G401.6 (cell line): ENCODE results near the gene ASPN.

Source experiments
- FAIRE-seq: peaks from 2 replicates; lab custom pipeline; 2012; peaks lifted over from hg19 to GRCh38; lab: Jason Lieb, UNC

ASPN gene

DNA sequence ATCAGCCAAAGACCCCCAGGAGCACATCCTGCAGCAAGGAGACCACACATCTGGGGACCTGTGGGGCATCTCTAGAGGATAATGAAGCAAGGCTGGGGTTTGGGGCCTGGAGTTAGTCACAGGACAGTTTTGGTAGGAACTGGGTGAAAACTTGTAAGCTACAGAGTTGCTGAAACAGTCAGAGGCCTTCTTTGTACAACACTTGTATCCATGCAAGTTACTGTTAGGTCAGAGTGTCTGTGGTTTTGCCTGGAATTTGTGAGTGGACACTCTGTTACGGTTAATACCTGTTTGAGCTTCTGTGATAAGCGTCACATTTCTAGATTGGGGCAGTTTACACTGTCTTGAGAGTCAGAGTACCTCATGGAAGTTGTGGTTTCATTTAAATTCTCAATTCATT, 22.6 kb upstream of the ASPN start:
- FAIRE-seq: no peak

DNA sequence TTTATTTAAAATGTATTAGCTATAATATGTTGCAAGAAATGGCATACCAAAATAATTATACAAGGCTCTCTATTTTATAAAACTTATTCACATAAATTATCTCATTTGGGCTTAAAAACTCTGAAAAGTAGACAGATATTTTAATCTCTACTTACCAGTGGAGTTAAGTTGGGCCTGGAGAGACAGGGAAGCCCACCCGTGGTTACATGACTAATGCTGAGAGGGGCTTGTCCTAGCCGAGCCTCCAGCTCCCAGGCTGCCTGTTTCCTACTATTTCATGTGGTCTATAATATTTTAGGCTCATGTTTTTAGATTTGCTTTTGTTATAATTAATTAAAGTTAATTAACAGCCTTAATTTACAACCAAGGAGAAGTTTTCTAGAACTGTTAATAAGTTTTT, 20.9 kb upstream of the ASPN start:
- FAIRE-seq: no peak

DNA sequence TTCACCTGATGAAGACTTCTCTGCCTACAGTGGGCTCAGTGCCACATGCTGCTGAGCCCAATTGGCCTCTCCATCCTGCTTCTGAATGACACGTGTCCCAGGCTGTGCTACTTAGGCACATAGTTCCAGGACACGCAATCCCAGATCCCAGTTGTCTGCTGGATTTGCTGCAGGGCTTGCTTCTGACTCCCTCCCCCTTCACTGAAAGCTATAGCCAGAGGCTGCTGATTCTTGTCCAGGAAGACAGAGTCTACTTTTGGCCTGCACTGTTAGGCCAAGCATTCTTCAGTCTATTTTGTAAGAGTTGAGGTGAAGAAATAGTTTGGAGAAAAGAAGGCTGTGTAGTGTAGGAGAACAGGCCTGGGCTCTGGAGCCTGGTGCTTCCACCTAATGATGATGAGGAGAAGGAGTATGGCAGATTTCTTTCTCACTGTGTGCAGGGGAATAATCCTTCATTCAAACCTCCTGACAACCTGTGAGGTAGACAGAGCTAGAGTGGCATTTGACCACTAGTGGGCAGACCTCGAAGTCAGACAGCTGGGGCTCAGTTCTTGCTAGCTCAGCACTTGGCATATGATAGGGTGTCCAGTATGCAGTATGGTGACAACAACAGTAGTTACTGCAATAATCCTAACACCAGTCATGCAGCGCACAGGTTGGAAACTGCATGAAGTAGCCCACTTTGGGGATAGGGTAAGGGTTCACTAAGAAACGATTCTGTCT, 19.5 kb upstream of the ASPN start:
- FAIRE-seq: no peak

DNA sequence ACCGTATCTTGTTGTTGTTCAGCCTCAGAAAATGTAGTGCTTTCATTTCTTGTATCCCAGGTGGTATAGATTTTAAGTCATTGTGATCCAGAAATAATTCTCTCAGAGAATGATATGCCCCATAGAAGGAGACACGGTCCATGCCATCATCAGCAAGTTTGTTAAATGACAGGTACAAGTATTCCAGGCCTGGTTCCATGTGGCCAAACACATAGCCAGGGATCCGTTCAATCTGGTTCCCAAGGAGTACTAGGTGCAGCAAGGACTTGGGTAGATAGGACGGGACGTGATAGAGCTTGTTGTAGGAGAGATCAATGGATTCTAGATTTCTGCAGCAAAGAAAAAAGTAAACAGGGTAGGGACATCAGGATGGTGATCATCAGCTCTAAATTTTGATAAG, 18.4 kb upstream of the ASPN start:
- no peak for FAIRE-seq

DNA sequence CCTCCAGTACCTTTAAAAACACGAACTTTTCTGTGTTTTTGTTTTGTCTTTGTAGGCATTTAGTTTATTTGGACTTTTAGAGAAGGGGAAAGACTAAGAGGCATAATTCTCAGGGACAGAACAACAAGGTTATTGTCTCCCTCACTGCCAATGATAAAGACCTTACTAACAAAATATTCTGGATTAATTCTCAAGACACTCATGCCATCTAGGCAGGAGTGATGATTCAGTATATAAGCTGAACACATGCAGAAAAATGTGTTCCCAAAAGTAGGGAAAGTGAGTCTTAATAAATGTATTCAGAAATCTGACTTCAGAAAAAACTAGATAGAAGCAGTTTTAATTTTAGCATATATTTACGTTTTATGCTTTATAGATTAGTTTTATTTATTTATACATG, 17.4 kb upstream of the ASPN start:
- FAIRE-seq: no peak

DNA sequence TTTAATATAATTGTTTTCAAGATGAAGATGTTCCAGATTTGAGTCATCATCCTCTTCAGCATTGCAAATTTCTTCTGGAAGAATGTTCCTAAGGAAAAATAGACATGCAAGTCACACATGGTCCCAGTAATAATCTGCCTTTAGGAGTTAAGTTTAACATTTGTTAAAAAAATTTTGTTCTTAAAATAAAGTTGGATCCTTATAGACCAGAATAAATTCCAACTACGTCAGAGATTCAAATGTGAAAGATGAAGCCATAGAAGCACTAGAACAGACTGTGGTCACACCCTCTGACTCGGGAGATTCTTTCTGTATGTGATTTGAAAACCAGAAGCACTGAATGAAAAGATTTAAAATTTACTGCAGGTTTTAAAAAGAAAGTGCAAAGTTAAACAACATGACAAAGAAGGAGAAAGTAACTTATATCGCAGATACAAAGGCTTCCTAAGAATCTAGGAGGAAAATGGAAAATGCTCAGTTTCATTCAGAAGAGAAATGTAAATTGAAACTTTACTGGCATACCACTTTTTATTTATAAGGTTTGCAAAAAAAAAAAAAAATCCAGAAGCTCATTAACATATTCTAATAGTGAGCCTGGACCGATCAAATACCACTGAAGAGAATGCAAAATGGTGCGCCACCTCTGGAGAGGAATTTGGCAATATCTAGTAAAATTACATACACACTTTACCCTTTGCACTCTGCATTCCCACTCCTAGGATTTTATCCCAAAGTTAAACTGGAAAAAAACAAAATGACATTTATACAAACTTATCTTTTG, 14.3 kb upstream of the ASPN start:
- FAIRE-seq: no peak

DNA sequence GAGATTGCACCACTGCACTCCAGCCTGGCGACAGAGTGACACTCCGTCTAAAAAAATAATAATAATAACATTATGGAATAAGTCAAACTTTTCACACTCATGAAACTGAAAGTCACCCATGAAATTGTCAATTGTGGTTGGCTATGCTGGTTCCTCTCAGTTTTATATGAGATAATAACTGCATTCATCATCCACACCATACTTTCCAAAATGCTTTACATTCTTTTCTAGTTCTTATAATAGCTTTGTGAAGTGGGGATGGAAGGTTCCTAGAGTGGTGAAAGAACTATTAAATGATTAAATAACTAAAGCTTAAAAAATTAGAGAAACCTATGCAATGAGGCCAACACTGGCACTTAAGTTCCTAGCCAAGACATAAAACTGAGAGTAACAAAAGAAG, 12.6 kb upstream of the ASPN start:
- FAIRE-seq: no peak

DNA sequence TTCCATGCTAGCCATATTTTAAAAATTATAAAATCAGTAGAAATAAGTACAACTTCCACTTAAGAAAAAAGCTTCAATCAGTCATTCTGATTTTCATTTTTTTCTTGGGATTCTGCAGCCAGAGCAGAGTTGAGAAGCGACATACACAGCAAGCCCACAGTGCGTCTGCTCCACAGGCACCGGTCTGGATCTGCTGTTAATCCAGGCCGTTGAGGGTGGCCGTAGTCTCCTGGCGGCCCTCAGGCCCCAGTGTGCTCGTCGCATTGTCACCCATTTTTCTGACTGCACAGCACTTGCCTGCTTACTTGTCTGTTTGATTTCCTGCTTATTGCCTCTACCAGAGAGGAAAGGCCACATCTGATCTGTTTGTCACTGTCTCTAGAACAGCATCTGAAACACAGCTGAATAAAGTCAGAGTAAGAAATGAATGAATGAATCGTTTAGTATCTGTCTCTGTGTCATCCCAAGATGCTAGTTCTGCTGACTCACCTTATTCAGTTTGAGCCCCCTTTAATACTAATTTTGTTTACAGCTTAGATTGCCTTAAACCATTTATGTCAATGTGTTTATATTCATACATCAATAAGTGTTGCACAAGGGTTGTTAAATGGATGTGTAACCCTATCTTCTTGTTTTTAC, 11.6 kb upstream of the ASPN start:
- FAIRE-seq: no peak

DNA sequence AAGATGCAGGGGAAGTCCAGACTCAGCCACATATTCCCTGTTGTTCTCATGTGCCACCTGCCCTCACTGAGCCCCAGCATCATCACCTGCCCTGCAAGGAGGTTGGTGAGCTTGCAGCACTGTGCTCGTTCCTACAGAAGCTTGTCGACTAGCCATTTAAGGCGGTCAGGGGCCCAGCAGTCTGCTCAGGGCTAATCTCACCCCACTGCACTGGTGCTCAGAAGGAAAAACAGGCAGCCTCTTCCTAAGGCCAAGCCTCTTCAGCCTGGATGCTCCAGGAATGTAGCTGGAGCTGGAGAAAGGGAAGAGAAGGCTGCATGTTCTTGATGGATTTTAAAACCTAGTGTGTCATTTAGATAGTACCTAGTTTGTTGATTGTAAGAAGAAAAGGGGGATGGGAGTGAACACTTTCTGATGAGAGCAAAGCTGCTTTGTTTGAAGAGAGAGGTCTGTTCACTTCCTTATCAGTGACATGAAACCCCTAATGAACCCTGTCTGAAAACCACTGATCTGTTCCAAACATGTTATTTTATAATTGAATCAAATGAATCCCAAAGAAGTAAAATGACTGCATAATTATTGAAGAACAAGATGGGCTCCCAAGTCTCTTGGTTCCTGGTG, 10.6 kb upstream of the ASPN start:
- FAIRE-seq: no peak

DNA sequence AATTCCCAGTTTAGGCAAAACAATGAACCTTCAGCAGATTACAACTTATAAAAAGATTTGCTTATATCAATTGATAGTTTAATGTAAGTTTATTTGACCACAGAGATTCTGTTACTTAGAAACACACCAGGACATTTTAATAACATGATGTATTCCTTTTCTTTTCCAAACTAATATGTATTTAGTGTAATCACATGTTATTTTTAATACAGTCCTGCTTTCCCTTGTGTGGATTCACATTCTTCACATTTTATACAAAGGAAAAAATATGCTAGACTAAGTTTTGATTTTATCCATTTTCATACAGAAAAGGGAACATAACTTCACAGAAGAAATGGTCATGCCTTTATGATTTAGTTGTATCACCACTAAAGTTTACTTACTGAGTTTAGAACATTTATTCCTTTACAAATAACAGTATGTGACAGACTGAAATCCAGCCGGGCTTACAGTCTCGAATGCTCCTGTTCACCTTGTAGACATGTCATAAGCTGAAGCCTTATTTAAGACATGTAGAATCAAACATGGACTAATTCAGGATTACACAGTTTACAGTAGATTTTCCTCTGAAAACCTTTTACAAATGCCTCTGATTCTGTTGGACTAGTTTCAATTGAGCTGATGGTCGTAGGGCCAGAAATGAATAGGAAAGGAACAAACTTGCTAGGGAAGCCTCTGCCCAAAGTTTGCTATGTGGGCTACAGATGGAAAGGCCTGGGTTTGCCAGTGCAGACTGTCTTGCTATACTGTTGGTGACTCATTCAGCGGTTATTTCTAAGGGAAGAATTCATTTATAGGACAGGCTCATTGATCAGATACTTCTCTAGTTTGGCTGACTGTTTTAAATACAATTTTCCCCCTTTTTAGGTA, 6.6 kb upstream of the ASPN start:
- FAIRE-seq: no peak

DNA sequence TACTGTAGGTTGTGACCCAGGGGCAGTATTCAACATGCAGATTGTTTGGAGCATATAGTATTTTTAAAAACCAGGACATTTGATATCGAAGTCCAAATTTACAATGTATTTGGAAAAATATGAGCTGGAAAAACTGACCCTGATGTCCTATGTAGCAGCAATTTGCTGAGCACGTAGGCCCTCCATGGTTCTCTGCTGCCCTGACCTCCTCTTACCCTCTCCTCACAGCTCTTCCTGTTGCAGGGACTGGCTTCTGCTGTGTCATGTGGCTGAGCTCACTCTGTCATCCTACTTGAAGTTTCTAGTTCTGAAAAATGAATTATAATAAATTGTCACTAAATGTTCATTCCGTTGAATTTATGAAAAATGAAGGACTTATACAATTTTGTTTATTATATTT, 4.1 kb upstream of the ASPN start:
- FAIRE-seq: no peak

DNA sequence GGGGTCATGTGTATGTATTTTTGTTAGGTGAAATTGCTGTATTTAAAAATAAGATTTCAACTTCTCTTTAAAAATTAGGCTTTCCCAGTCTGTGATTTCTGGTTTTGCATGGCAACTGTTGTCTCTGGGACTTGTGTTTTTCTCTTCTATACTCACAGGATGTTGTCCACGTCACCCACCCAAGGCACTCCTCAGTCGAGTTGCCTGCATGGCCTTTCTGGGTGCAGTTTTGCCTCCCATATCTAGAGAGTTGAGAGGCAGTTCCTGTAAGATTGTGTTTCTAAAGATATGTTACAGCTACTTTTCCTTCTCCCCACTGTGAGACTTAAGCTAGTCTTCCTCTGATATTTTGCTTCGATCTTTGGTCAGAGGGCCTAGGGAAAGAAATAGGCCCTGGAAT, 2.3 kb upstream of the ASPN start:
- no peak for FAIRE-seq

DNA sequence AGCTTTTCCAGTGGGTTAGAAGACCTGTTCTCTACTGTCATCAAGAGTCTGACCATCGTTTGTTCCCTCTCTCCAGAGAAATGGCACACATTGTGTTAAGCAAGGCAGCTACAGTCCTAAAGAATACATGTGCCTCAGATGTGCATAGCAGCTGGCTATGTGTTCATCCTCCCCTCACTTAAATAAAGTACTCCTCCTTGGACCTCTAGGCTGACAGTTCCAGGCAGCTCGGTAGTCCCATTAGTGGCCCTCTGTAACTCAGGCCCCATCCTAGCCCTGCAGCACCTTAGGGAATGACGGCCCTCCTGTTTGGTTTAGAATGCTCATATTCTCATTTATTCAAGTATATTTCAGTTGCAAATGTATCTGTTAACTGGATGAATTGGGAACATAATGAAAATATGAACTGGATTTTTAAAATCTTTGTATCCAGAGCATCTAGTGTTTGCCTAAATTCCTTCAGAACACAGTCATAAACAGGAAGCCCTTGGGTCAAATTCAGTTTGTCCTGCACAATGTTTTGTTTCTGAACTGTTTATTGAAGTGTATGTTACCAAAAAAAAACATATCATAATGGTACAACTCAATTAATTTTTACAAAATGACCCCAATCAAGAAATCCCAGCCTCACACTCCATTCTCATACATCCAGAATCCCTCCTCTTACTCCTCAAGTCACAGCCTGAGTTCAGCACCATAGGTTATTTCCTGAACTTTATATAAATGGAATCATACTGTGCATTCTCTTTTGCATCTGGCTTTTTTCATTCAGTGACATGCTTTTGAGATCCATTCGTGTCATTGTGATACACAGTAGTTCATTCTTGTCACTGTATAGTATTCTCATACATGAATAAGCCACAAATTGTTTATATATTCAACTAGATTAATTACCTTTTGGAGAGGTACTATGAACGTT, 1.6 kb upstream of the ASPN start:
- no peak for FAIRE-seq

DNA sequence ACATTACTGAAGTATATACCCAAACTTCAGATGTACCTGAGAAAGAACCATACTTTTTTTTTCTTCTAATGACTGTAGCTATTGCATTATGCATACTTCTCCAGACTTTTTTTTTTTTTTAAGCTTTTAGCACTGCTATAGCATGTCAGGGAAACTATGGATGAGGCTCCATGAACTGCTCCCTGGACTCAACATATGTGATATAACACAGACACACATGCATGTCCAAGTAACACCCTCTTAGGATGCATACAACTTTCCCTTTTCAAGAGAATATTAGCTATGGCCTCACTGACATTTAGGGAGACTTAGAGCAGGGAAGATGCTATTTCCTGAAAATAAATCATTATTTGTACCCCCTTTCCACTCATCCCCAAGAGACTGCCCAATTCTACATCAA, 499 bp upstream of the ASPN start:
- FAIRE-seq: no peak

DNA sequence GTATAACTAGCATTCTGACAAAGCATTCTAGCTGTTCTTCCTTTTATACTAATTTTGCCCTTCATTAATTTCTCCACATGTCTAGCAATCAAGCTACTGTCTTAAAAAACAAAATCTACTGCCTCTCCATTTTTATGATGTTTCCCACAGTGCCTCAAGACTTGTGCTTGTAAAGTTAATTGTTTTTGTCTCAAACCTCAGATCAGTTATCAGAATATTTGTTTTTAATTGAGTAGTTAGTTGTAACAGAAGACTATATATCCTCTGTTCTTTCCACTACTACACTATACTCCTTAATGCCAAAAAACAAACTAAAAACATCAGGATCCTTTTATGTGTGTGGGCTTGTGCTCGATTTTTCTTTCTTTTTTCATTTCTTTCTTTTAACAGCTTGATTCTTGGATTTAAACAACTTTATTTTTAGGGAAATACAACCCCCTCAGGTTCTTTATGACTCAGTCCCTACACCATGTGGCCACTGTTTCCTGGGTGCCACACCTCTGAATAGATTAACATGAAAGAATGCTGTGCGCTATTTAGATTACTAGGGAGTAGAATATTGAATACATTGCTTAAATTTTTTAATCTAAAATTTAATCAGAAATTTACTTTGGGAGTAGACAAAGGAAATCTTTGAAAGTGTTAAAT, 1.2 kb downstream of the ASPN start:
- FAIRE-seq: no peak

DNA sequence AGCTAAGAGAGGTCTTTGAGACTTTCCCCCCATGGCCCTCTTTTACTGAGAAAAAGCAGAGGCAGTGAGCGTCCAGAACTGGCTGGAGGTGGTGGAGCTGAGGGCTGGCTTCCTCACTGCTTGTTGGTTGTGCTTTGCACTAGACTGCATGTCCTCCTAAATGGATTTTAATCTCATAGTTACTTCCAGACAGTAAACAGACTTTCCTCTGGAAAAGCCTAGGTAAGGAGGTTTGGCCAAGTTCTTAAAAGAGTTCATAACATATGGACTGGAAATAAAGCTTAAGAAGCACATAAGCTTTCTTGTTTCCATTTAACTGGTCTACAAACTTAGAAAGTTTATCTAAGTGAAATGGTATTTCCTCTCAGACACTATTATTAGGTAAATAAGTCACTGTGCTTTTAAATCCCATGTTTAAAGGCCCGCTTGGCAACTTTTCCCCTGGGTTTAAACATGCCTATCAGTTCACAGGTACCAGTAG, 2.0 kb downstream of the ASPN start:
- no peak for FAIRE-seq

DNA sequence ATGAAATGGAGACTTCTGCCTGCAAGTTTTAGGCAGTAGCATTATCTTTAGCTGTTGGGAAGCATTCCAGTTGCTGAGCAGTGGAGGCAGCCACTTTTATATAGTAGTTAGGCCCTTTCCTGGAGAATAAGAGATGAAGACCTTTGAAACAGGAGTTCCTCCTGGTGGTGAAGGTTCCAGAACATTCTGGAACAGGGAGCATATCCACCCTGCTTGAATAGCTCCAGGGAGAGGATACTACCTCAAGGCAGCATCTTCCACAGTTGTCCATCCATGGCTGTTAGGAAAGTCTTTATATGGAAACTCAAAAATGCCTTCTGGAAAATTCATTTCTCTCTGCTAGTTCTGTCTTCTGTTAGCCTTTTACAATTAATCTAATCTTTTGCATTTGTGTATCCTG, 3.0 kb downstream of the ASPN start:
- FAIRE-seq: no peak

DNA sequence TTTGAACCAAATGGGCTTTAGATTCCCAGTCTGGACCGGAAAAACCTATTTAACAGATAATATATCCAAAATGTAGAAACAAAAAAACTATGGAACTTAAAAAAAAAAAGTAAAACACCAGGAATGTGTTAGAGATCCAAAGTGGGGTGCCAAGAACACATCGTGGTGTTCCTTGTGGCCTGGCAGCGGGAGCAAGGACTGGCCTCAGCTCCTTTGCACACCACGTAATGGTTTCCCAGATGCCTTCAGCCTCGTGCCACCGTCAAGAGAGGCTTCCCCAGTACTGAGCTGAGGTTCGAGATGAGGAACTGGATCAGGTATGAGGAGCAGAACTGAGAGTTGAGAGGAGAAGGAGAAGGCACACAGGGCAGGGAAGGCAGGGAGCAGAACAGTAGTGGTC, 3.5 kb downstream of the ASPN start:
- no peak for FAIRE-seq

DNA sequence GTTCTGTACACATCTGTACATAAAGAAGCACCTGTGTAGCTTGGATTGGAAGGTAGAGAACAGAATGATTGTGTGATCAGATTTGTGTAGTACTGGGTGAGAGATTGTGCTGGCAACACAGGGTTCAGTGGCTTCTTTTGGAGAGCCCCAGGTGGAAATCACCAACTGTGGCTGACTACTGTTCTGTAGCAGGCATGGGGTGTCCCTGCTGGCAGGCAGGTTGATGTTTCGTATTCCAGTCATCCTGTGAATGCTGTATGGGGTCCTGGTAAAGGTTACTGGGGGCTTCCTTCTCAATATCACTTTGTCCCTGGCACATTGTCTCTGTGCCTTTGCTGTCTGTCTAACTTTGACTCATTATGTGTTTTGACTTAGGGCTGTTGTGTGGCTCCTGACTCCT, 5.3 kb downstream of the ASPN start:
- FAIRE-seq: no peak

DNA sequence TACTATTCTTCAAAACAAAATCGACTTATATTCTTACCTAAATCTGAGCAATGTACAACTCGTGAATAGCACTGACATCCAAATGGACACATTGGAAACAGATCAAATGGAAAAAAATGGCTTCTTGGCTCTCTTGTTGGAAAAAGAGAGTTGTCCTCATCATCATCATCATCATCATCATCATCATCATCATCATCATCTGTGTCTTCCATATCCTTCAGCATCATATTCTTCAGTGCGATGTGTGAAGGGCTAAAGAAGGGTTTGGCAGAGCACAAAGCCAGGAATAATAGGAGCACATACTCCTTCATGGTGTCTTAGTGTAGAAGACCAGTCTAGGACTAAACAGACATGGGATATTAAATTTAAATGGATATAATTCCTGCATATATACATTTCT, 7.7 kb downstream of the ASPN start:
- no peak for FAIRE-seq
